ENCODE results near the gene ACTR2.

Gene ACTR2

DNA sequence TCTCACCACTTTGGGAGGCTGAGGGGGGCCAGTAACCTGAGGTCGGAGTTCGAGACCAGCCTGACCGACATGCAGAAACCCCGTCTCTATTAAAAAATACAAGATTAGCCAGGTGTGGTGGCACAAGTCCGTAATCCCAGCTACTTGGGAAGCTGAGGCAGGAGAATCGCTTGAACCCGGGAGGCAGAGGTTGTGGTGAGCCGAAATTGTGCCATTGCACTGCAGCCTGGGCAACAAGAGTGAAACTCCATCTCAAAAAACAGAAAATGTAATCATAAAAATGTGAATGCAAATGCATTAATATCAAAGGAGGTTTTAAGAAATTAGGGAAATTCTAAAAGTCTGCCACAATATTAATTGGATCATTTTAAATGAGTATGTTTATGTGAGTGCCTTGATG lies 45.7 kb downstream of the ACTR2 start:
- TF ChIP-seq, protein P1, sequence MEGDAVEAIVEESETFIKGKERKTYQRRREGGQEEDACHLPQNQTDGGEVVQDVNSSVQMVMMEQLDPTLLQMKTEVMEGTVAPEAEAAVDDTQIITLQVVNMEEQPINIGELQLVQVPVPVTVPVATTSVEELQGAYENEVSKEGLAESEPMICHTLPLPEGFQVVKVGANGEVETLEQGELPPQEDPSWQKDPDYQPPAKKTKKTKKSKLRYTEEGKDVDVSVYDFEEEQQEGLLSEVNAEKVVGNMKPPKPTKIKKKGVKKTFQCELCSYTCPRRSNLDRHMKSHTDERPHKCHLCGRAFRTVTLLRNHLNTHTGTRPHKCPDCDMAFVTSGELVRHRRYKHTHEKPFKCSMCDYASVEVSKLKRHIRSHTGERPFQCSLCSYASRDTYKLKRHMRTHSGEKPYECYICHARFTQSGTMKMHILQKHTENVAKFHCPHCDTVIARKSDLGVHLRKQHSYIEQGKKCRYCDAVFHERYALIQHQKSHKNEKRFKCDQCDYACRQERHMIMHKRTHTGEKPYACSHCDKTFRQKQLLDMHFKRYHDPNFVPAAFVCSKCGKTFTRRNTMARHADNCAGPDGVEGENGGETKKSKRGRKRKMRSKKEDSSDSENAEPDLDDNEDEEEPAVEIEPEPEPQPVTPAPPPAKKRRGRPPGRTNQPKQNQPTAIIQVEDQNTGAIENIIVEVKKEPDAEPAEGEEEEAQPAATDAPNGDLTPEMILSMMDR (conservative IDR thresholded peaks at IDR 0.05; ENCODE audit: low read depth, low read length): no peak
- DNase-seq (ENCODE audit: low read depth): no peak
- no peak overlapping the region for H3K4me3 ChIP-seq (ENCODE audit: low read length)

DNA sequence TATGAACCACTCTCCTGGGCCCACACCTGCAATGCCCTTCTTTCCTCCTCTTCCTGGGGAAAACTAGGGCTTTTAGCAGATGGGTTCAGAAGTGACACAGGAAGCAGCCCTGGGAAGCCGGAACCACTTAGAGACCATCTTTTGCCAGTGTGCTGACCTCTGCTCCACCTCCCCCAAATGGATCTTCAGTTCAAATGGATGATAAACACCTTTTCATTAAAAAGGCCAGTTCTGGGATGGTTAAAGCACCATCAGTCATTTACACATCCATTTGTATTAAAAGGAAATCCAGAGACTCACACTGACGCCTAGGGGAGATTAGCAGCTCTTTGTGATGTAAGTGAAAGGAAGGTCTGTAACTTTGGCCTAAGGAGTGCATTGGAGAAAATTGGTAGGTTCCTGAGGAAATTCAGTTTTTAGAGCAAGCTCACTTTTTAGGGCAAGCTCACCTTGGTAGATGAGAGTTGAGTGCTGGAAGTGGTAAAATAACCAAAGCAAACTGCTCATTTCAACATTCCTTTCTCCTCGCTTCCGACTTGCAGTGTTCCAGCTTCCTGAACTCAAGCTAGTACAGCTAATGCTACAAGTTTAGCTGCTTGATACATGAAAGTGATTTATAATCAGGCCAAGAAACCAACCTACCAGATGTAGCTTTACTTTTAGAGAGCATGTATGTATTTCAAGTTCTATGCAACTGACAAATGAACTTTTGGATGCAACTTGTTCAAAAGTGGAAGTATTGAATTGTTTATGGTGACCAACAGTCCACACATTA lies 47.7 kb downstream of the ACTR2 start:
- TF ChIP-seq, protein P1 (conservative IDR thresholded peaks at IDR 0.05; ENCODE audit: low read depth, low read length): no peak
- no peak for DNase-seq (ENCODE audit: low read depth)

DNA sequence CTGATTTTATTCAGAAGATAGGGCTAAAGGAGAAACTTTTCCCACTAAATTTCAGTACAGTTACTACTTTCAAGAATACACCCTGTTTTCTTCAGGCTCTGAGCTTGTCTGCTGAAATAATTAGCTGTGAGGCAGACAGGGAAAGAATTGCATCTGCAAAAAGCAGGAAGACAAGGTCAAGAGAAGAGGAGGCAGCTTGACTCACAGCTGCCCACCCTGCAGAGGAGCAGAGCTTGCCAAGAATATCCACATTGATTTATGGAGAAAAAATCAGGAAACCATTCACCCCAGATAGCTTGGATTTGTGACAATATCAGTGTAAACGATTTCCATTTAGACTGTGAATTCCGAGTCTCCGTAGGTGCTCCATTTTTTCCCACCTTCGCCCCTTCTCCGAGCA lies 49.0 kb downstream of the ACTR2 start:
- H3K4me3 ChIP-seq (ENCODE audit: low read length): no peak overlapping the region
- TF ChIP-seq, protein P1 (conservative IDR thresholded peaks at IDR 0.05; ENCODE audit: low read depth, low read length): no peak
- no peak for DNase-seq (ENCODE audit: low read depth)

More for the DNA sequence above, 47.7 kb downstream of the ACTR2 start:
- H3K4me3 ChIP-seq (ENCODE audit: low read length): no peak overlapping the region

DNA sequence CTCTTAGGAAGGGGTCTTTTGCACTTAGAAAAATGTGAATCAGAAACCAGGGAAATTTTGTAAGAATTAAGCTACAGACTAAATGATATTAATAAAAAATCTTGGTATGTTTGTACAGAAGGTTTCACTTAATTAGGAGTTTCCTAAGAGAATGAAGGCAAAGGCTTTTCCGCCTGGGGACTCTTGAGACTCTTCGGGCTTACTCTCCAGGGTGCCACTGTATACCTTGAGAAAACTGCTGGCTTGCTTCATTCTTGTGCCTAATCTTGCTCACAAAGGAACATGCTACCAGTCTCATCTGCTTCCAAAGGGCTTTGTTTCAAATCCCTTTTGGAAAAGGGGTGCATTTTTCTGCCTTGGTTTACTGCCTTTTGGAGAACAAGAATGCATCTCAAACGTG lies 49.5 kb downstream of the ACTR2 start:
- DNase-seq (ENCODE audit: low read depth): no peak
- TF ChIP-seq, protein P1 (conservative IDR thresholded peaks at IDR 0.05; ENCODE audit: low read depth, low read length): no peak
- no peak overlapping the region for H3K4me3 ChIP-seq (ENCODE audit: low read length)

DNA sequence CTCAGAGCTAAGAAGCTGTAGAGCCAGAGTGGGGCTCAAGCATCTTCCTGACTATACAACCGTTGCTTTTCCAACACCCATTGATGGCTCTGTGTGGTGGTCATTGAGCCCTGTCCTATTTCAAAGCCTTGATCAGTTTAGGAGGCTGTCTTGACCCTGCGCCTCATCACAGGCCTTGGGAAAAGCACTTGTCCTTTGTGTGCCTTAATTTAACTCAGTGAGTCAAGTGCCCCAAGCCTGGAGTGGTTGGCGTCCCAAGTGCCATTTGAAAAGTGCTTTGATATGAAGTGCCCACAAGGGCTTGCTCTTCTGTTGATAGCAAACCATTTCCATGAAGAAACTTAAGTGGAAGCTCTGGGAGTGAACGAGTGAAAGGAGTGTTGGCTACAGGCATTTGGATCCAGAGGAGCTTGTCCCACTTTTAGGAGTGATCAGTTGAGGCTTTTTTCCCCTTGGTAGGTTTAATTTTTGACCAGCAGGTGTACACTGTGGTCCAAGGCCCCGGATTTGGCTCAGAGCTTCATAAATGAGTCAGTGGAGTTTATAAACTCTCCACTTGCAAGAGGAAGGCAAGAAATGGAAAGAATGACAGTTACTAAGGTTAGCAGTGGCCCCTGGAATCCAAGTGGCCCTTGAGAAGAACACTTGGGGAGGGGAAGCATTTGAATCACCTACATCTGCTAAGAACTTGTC lies 50.3 kb downstream of the ACTR2 start:
- TF ChIP-seq, protein P1 (conservative IDR thresholded peaks at IDR 0.05; ENCODE audit: low read depth, low read length): no peak
- no peak overlapping the region for H3K4me3 ChIP-seq (ENCODE audit: low read length)
- no peak for DNase-seq (ENCODE audit: low read depth)

DNA sequence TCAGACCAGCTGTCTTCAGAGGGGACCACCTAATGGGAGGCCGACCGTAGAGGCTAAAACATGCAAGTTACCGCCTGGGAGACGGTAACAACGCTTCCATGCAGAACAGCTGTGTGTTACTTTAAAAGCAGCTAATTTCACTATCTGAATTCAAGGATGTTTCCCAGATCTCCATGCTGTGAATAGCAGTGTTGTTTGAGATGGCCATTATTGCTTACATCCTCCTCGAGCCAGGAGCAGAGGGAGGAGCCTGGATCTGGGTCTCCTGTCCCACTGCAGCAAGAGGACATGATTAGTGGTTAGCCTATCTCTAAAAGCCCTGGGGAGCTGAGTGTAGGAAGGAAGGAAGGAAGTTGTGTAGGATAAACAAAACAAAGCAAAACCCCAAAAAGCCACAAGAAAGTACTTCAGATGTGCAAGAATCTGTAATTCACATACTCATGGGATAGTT lies 50.9 kb downstream of the ACTR2 start:
- H3K4me3 ChIP-seq (ENCODE audit: low read length): no peak overlapping the region
- no peak for DNase-seq (ENCODE audit: low read depth)
- TF ChIP-seq, protein P1 (conservative IDR thresholded peaks at IDR 0.05; ENCODE audit: low read depth, low read length): no peak

DNA sequence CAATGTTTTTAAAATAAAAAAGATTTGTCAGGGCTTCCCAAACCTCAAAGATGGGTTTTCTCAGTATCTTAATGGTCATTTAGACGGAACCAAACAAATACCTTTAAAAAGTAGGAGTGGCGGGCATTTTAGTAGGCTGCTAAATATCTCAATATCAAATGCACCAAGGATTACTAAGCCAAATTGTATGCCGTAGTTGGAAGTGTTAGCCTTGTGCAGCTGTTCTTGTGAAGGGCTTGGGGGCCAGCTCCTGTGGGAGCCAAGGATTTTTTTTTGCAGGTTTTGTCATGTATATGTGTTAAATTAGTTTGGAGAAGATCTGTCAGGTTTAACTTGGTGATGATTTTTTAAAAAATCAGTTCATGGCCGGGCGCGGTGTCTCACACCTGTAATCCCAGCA lies 52.1 kb downstream of the ACTR2 start:
- no peak for DNase-seq (ENCODE audit: low read depth)
- H3K4me3 ChIP-seq (ENCODE audit: low read length): no peak overlapping the region
- TF ChIP-seq, protein P1 (conservative IDR thresholded peaks at IDR 0.05; ENCODE audit: low read depth, low read length): no peak

All from retinal pigment epithelial cell (primary cell).